Measurements from ENCODE around the gene ZSWIM1. TPM values are rescaled to one million over a fixed set of nuclear protein-coding genes. Genes with fewer than 3 reads are reported as not detected.
A peak's percentile ranks its signal among the peaks of the same experiment; 100 is the strongest.

The ZSWIM1 gene
- total and polyA plus RNA-seq, 2 of the 13 experiments (the other 11 are each of a cell fraction or from before 2014, with no cell fraction given) = 9.5 to 11.7 TPM

DNA sequence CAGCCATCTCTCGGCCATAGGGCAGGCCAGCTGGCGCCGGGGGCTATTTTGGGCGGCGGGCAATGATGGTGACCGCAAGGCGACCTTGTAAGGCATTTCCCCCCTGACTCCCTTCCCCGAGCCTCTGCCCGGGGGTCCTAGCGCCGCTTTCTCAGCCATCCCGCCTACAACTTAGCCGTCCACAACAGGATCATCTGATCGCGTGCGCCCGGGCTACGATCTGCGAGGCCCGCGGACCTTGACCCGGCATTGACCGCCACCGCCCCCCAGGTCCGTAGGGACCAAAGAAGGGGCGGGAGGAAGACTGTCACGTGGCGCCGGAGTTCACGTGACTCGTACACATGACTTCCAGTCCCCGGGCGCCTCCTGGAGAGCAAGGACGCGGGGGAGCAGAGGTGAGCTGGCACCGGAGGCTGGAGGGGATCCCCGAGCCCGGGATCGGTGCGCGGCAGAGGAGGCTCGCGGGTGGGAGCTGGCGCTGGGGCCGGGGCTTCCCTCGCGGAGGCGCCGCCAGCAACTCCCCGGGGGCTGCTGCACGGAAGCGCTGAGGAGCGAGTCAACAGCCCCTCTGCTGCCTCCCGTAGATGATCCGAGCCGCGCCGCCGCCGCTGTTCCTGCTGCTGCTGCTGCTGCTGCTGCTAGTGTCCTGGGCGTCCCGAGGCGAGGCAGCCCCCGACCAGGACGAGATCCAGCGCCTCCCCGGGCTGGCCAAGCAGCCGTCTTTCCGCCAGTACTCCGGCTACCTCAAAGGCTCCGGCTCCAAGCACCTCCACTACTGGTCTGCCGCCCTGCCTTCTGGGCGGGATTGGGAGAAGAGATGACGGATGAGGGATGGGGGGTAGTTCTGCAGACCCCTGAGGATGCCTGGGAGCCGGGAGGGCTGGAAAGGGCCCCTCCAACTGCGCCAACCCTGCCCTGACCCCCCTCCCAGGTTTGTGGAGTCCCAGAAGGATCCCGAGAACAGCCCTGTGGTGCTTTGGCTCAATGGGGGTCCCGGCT, 10.3 kb downstream of the ZSWIM1 start, which contains the start of the genes CTSA and NEURL2 (continued):
- TF ChIP-seq, protein P1, sequence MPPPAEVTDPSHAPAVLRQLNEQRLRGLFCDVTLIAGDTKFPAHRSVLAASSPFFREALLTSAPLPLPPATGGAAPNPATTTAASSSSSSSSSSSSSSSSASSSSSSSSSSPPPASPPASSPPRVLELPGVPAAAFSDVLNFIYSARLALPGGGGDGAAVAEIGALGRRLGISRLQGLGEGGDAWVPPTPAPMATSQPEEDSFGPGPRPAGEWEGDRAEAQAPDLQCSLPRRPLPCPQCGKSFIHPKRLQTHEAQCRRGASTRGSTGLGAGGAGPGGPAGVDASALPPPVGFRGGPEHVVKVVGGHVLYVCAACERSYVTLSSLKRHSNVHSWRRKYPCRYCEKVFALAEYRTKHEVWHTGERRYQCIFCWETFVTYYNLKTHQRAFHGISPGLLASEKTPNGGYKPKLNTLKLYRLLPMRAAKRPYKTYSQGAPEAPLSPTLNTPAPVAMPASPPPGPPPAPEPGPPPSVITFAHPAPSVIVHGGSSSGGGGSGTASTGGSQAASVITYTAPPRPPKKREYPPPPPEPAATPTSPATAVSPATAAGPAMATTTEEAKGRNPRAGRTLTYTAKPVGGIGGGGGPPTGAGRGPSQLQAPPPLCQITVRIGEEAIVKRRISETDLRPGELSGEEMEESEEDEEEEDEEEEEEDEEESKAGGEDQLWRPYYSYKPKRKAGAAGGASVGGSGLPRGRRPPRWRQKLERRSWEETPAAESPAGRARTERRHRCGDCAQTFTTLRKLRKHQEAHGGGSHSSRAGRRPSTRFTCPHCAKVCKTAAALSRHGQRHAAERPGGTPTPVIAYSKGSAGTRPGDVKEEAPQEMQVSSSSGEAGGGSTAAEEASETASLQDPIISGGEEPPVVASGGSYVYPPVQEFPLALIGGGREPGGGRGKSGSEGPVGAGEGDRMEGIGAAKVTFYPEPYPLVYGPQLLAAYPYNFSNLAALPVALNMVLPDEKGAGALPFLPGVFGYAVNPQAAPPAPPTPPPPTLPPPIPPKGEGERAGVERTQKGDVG (CRISPR knock-in tag; IDR thresholded peaks at IDR 0.05; ENCODE audit: borderline replicate concordance) = peak; percentile 95
- peak; percentile 86 for TF ChIP-seq GMEB1 (CRISPR knock-in tag; IDR thresholded peaks at IDR 0.05; ENCODE audit: borderline replicate concordance)
- peak; percentile 99 for TF ChIP-seq SALL2 (CRISPR knock-in tag; IDR thresholded peaks at IDR 0.05)
- TF ChIP-seq MED13 (CRISPR knock-in tag; IDR thresholded peaks at IDR 0.05) = peak; percentile 97
- peak; percentile 52; the same call in 1 of the 2 replicates for TF ChIP-seq NFYB (CRISPR knock-in tag; IDR thresholded peaks at IDR 0.05)
- TF ChIP-seq BATF2 (CRISPR knock-in tag; IDR thresholded peaks at IDR 0.05) = peak; percentile 98
- peak; percentile 85 for TF ChIP-seq THAP8 (CRISPR knock-in tag; IDR thresholded peaks at IDR 0.05; ENCODE audit: borderline replicate concordance)
- TF ChIP-seq KLF12 (CRISPR knock-in tag; IDR thresholded peaks at IDR 0.05; ENCODE audit: borderline replicate concordance) = peak; percentile 97
- TF ChIP-seq CREB1 (IDR thresholded peaks at IDR 0.05) = peak; percentile 78
- peak; percentile 49; the same call in 1 of the 2 replicates for TF ChIP-seq CREB1 (CRISPR knock-in tag; IDR thresholded peaks at IDR 0.05)
- peak; percentile 96; the same call in 1 of the 2 replicates for TF ChIP-seq ARNT (IDR thresholded peaks at IDR 0.05)
- TF ChIP-seq MEIS1 (CRISPR knock-in tag; IDR thresholded peaks at IDR 0.05; ENCODE audit: borderline replicate concordance) = peak; percentile 99
- peak; percentile 99 for TF ChIP-seq ZNF510 (CRISPR knock-in tag; IDR thresholded peaks at IDR 0.05; ENCODE audit: low read depth)
- peak; percentile 100 for TF ChIP-seq SIN3B (IDR thresholded peaks at IDR 0.05; ENCODE audit: low read length)
- peak; percentile 99 for TF ChIP-seq ZSCAN9 (CRISPR knock-in tag; IDR thresholded peaks at IDR 0.05; ENCODE audit: borderline replicate concordance)
- TF ChIP-seq ARID3A (IDR thresholded peaks at IDR 0.05; ENCODE audit: low read depth, low read length) = peak; percentile 71; the same call in 1 of the 2 replicates
- peak; percentile 99 for TF ChIP-seq ZNF615 (CRISPR knock-in tag; IDR thresholded peaks at IDR 0.05; ENCODE audit: borderline replicate concordance)
- no peak for TF ChIP-seq SP1 (IDR thresholded peaks at IDR 0.05)
- TF ChIP-seq SP1 (CRISPR knock-in tag; IDR thresholded peaks at IDR 0.05) = peak; percentile 99
- peak; percentile 89; the same call in 1 of the 2 replicates for TF ChIP-seq HOXA7 (CRISPR knock-in tag; IDR thresholded peaks at IDR 0.05)
- TF ChIP-seq SNAPC2 (CRISPR knock-in tag; IDR thresholded peaks at IDR 0.05) = peak; percentile 95; the same call in 1 of the 2 replicates
- no peak for TF ChIP-seq EZH2 (conservative IDR thresholded peaks at IDR 0.05; ENCODE audit: low read depth, low read length)
